BJ (cell line): ENCODE data around the gene B3GALT5. TPM values are rescaled to one million over a fixed set of nuclear protein-coding genes. Genes with fewer than 3 reads are reported as not detected.
A peak's percentile ranks its signal among the peaks of the same experiment; 100 is the strongest.

Experiments
- CTCF ChIA-PET: fragments of 350-600 bp; formaldehyde crosslinking; extraction: SDS; loops from one replicate; lab custom pipeline; 2021; ENCODE audit warnings: antibody characterized with exemption, inconsistent platforms; lab: Yijun Ruan, JAX
- POLR2A ChIA-PET: fragments of 300-600 bp; sonication (Branson Sonifier 250); formaldehyde crosslinking; extraction: SDS; loops from one replicate; lab custom pipeline; 2021; ENCODE audit warnings: antibody characterized with exemption; lab: Charles Lee
- DNase-seq: peaks from one replicate; pipeline ENCODE4 v3.0.0-alpha.2; 2011; ENCODE audit warnings: low read depth
- H3K27me3 ChIP-seq: 2 replicates; pipeline ENCODE4 v1.6.0; 2011; ENCODE audit warnings: low read length; ENCODE audit not compliant: control insufficient read depth, insufficient read depth
- H3K36me3 ChIP-seq: 2 replicates; pipeline ENCODE4 v1.5.1; 2011; ENCODE audit warnings: low read length; ENCODE audit not compliant: control insufficient read depth, insufficient read depth
- H3K4me3 ChIP-seq: 2 replicates; pipeline ENCODE4 v1.5.1; 2011; ENCODE audit warnings: low read depth, mild to moderate bottlenecking, control low read depth, low read length
- CTCF ChIP-seq: IDR thresholded peaks from 2 replicates; pipeline ENCODE4 v1.5.1; 2011; ENCODE audit warnings: low read depth, mild to moderate bottlenecking, control low read depth, inconsistent platforms, low read length, moderate library complexity; ENCODE audit not compliant: insufficient read depth
- polyA plus RNA-seq: library from polyadenylated mRNA; depleted of rRNA; stranded (reverse); fragments of >200 nt; gene quantifications from 2 replicates; pipeline ENCODE4 v1.2.3, GENCODE V29; 2011

B3GALT5 gene
- polyA plus RNA-seq, 1 experiment: 0.09 TPM

GRCh38 chr21:39656209-39656608, 43.5 kb downstream of the B3GALT5 start:
- H3K4me3 ChIP-seq: no peak overlapping the region
- POLR2A ChIA-PET: no interaction called here
- H3K36me3 ChIP-seq: no peaks in the 10 kb centered on the region
- TF ChIP-seq CTCF: no peak
- no peaks in the 10 kb centered on the region for H3K27me3 ChIP-seq
- CTCF ChIA-PET: no interaction called here
- DNase-seq: no peak

GRCh38 chr21:39657091-39657689, 44.5 kb downstream of the B3GALT5 start:
- Histone ChIP-seq H3K4me3 (no peak overlapping the region), H3K27me3 (no peaks in the 10 kb centered on the region), H3K36me3 (no peaks in the 10 kb centered on the region)
- TF ChIP-seq CTCF: no peak
- DNase-seq: no peak
- POLR2A ChIA-PET: no interaction called here
- CTCF ChIA-PET: interaction anchor here (1.6 kb wide), 1 partner anchor 139 kb away, joined by 3 read pairs; no protein-coding TSS in a partner anchor

GRCh38 chr21:39658066-39658465, 45.3 kb downstream of the B3GALT5 start:
- ChIA-PET CTCF (interaction anchor here (0.9 to 1.6 kb wide), 2 partner anchors 58 to 140 kb away, joined by 3 read pairs; no protein-coding TSS in a partner anchor), POLR2A (no interaction called here)
- no peak for DNase-seq
- H3K27me3 ChIP-seq: no peaks in the 10 kb centered on the region
- TF ChIP-seq CTCF: no peak
- no peaks in the 10 kb centered on the region for H3K36me3 ChIP-seq
- no peak overlapping the region for H3K4me3 ChIP-seq

- ChIA-PET POLR2A (no interaction called here), CTCF (interaction anchor here (0.9 kb wide), 1 partner anchor 57 kb away, joined by 3 read pairs; no protein-coding TSS in a partner anchor)
- Histone ChIP-seq H3K36me3 (no peaks in the 10 kb centered on the region), H3K4me3 (no peak overlapping the region), H3K27me3 (no peaks in the 10 kb centered on the region)
- DNase-seq: no peak
- no peak for TF ChIP-seq CTCF
These were observed 46.5 kb downstream of the B3GALT5 start for GRCh38 chr21:39659070-39659815.

- TF ChIP-seq CTCF: no peak
- Histone ChIP-seq H3K4me3 (no peak overlapping the region), H3K36me3 (no peaks in the 10 kb centered on the region), H3K27me3 (no peaks in the 10 kb centered on the region)
- CTCF ChIA-PET: interaction anchor here (1.5 kb wide), 1 partner anchor 13 kb away, joined by 3 read pairs; no protein-coding TSS in a partner anchor
- DNase-seq: peak; percentile 48
- POLR2A ChIA-PET: no interaction called here
These were observed 47.6 kb downstream of the B3GALT5 start for GRCh38 chr21:39660191-39660980.
